GM23248 (cell line): ENCODE measurements around the gene TRPM2. TPM values are rescaled to one million over a fixed set of nuclear protein-coding genes. Genes with fewer than 3 reads are reported as not detected.

Experiments used
- DNase-seq: peaks from one replicate; pipeline ENCODE4 v3.0.0-alpha.2; 2015
- H2AFZ ChIP-seq: fragments of 200-600 bp; sonication (generic); 2 replicates; pipeline ENCODE4 v1.6.1; 2016; ENCODE audit warnings: antibody characterized with exemption
- H3F3A ChIP-seq: fragments of 200-600 bp; sonication (generic); 2 replicates; pipeline ENCODE4 v1.6.1; 2016; ENCODE audit warnings: mild to moderate bottlenecking, antibody characterized with exemption, mixed run types; ENCODE audit not compliant: insufficient read depth
- H3K27ac ChIP-seq: fragments of 200-600 bp; sonication (generic); 2 replicates; pipeline ENCODE4 v1.5.1; 2016; ENCODE audit warnings: mild to moderate bottlenecking
- H3K27me3 ChIP-seq: fragments of 200-600 bp; sonication (generic); replicated peaks from 2 replicates; pipeline ENCODE4 v1.6.1; 2016; ENCODE audit warnings: mild to moderate bottlenecking; ENCODE audit not compliant: insufficient read depth
- H3K36me3 ChIP-seq: fragments of 200-600 bp; sonication (generic); 2 replicates; pipeline ENCODE4 v1.6.1; 2016; ENCODE audit warnings: low read depth, mild to moderate bottlenecking
- H3K4me1 ChIP-seq: fragments of 200-600 bp; sonication (generic); 2 replicates; pipeline ENCODE4 v1.6.1; 2016; ENCODE audit warnings: mild to moderate bottlenecking; ENCODE audit not compliant: insufficient read depth
- H3K4me2 ChIP-seq: fragments of 200-600 bp; sonication (generic); one replicate; pipeline ENCODE4 v1.6.1; 2016; ENCODE audit warnings: mild to moderate bottlenecking; ENCODE audit not compliant: unreplicated experiment
- H3K4me3 ChIP-seq: fragments of 200-600 bp; sonication (generic); 2 replicates; pipeline ENCODE4 v1.5.1; 2016; ENCODE audit warnings: mild to moderate bottlenecking
- H3K79me2 ChIP-seq: fragments of 200-600 bp; sonication (generic); 2 replicates; pipeline ENCODE4 v1.6.1; 2016; ENCODE audit warnings: mild to moderate bottlenecking; ENCODE audit not compliant: insufficient read depth
- H3K9ac ChIP-seq: fragments of 200-600 bp; sonication (generic); 2 replicates; pipeline ENCODE4 v1.6.1; 2016; ENCODE audit warnings: mild to moderate bottlenecking
- H3K9me2 ChIP-seq: fragments of 200-600 bp; sonication (generic); 2 replicates; pipeline ENCODE4 v1.6.1; 2016; ENCODE audit warnings: mixed run types, mild to moderate bottlenecking, moderate library complexity; ENCODE audit not compliant: insufficient read depth
- H3K9me3 ChIP-seq: fragments of 200-600 bp; sonication (generic); one replicate; pipeline ENCODE4 v1.6.1; 2017; ENCODE audit warnings: low read depth
- H4K20me1 ChIP-seq: fragments of 200-600 bp; sonication (generic); 2 replicates; pipeline ENCODE4 v1.6.0; 2016; ENCODE audit not compliant: insufficient read depth
- EZH2 ChIP-seq: fragments of 200-600 bp; sonication (generic); IDR thresholded peaks from 2 replicates; pipeline ENCODE4 v1.6.1; 2018; ENCODE audit warnings: antibody characterized with exemption, mild to moderate bottlenecking; ENCODE audit not compliant: insufficient read depth, poor library complexity, severe bottlenecking
- EZH2phosphoT487 ChIP-seq: fragments of 200-600 bp; sonication (generic); IDR thresholded peaks from 2 replicates; pipeline ENCODE4 v1.6.1; 2018; ENCODE audit warnings: antibody characterized with exemption, moderate library complexity, mild to moderate bottlenecking, low read depth; ENCODE audit not compliant: insufficient read depth
- WGBS, 2 experiments: methylation state at CpG; one replicate each; pipeline ENCODE4 v1.1.6; 2015 to 2017; ENCODE audit warnings: low lambda C conversion rate in 2 of 2, low coverage in 1 of 2; ENCODE audit errors: missing lambda C conversion rate in 2 of 2; 5-methylcytosine and 5-hydroxymethylcytosine counted together
- in situ Hi-C: fragments of 300-500 bp; cut with MboI; formaldehyde crosslinking; loops from 2 replicates; pipeline ENCODE4 v1.15.0; 2020
- polyA plus RNA-seq: library from polyadenylated mRNA; unstranded; fragments of >200 nt; fragmentation: Nextera tagmentation; extraction: Ambion mirVana; gene quantifications from 2 replicates; pipeline ENCODE4 v1.2.1, GENCODE V29; 2016
- total RNA-seq: library from RNA; depleted of rRNA; stranded (reverse); fragments of >200 nt; shearing (Covaris generic); gene quantifications from 2 replicates; pipeline ENCODE4 v1.2.3, GENCODE V29; 2014

The TRPM2 gene
- total and polyA plus RNA-seq, 2 experiments from 2014 or later, result 0.22 TPM; not detected in 1

DNA sequence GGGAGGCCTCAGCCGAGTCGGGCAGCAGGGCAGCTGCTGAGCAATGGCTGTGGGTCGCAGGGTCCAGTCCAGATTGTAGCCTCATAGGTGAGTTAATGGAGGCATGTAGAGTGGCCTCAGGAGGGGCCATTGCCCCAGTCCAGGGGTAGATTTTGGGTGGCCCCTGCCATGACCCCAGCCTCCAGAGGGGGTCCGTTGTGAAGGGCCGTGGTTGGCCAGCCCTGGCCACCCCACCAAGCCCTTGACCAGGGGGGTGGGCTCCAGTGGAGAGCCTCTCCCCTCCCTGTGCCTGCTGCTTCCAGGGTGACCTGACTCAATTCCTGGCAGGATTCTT, 26.1 kb downstream of the TRPM2 start:
- no peaks in the 10 kb centered on the region for H3K9me2 ChIP-seq
- H3K79me2 ChIP-seq, result no peaks in the 10 kb centered on the region
- H3K27me3 ChIP-seq, result no peaks in the 10 kb centered on the region; the same call in 1 of the 2 replicates
- H3F3A ChIP-seq, result no peaks in the 10 kb centered on the region
- no peak overlapping the region for H3K4me3 ChIP-seq
- H3K9ac ChIP-seq, result no peak overlapping the region
- no peaks in the 10 kb centered on the region for H3K36me3 ChIP-seq
- H3K4me2 ChIP-seq, result no peak overlapping the region
- DNase-seq, result no peak
- no peak overlapping the region for H2AFZ ChIP-seq
- WGBS, 2 experiments, result 38 to 43% methylated on average over 5 of the region's 5 CpGs
- no peaks in the 10 kb centered on the region for H4K20me1 ChIP-seq
- H3K4me1 ChIP-seq, result no peaks in the 10 kb centered on the region
- in situ Hi-C loops, result no loop called here
- no peaks in the 10 kb centered on the region for H3K9me3 ChIP-seq
- H3K27ac ChIP-seq, result no peak overlapping the region
- TF ChIP-seq EZH2 (no peak), EZH2phosphoT487 (no peak)

GRCh38 chr21:44379991-44380865, 26.8 kb downstream of the TRPM2 start:
- Histone ChIP-seq H4K20me1 (no peaks in the 10 kb centered on the region), H3F3A (no peaks in the 10 kb centered on the region), H3K9ac (no peak overlapping the region), H3K4me2 (no peak overlapping the region), H3K4me1 (no peaks in the 10 kb centered on the region), H3K79me2 (no peaks in the 10 kb centered on the region), H3K27me3 (no peaks in the 10 kb centered on the region; the same call in 1 of the 2 replicates), H3K27ac (no peak overlapping the region), H3K9me3 (no peaks in the 10 kb centered on the region), H3K4me3 (no peak overlapping the region), H3K36me3 (no peaks in the 10 kb centered on the region), H3K9me2 (no peaks in the 10 kb centered on the region), H2AFZ (no peak overlapping the region)
- in situ Hi-C loops, result no loop called here
- WGBS, 2 experiments, result 30 to 36% methylated on average over 31 of the region's 31 CpGs
- DNase-seq, result no peak
- no peak for TF ChIP-seq EZH2
- no peak for TF ChIP-seq EZH2phosphoT487

DNA sequence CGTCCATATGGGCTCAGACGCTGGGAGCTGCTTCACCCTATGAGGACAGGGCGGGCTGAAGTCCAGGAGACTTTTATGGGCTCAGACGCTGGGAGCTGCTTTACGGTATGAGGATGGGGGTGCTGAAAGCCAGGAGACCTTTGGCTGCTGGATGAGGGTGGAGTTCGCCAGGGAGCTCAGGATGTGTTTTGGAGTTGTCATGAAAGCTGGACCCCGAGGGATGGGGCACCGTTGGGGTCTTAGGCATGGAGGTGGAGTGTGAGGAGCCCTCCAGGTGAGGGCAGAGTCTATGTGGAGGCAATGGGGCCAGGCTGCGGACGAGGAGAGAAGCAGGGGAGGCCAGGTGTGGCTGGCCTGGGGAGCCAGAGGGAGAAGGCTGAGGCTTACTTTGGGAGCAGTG, 27.5 kb downstream of the TRPM2 start:
- H3K4me3 ChIP-seq, result no peak overlapping the region
- H3K4me1 ChIP-seq, result no peaks in the 10 kb centered on the region
- no peaks in the 10 kb centered on the region; the same call in 1 of the 2 replicates for H3K27me3 ChIP-seq
- no peaks in the 10 kb centered on the region for H4K20me1 ChIP-seq
- in situ Hi-C loops, result no loop called here
- H3K79me2 ChIP-seq, result no peaks in the 10 kb centered on the region
- H3K36me3 ChIP-seq, result no peaks in the 10 kb centered on the region
- 43 to 49% methylated on average over 10 of the region's 10 CpGs for WGBS, 2 experiments
- no peak overlapping the region for H3K27ac ChIP-seq
- no peak overlapping the region for H2AFZ ChIP-seq
- TF ChIP-seq EZH2 (no peak), EZH2phosphoT487 (no peak)
- H3K9ac ChIP-seq, result no peak overlapping the region
- H3K4me2 ChIP-seq, result no peak overlapping the region
- H3F3A ChIP-seq, result no peaks in the 10 kb centered on the region
- no peaks in the 10 kb centered on the region for H3K9me3 ChIP-seq
- no peak for DNase-seq
- H3K9me2 ChIP-seq, result no peaks in the 10 kb centered on the region

GRCh38 chr21:44381874-44382273, 28.5 kb downstream of the TRPM2 start:
- no peak overlapping the region for H3K9ac ChIP-seq
- H3K27ac ChIP-seq, result no peak overlapping the region
- TF ChIP-seq EZH2phosphoT487 (no peak), EZH2 (no peak)
- H3K9me2 ChIP-seq, result no peaks in the 10 kb centered on the region
- no peaks in the 10 kb centered on the region for H3K4me1 ChIP-seq
- H2AFZ ChIP-seq, result no peak overlapping the region
- in situ Hi-C loops, result no loop called here
- no peaks in the 10 kb centered on the region for H3K9me3 ChIP-seq
- H3K4me2 ChIP-seq, result no peak overlapping the region
- no peaks in the 10 kb centered on the region for H3K79me2 ChIP-seq
- DNase-seq, result no peak
- no peaks in the 10 kb centered on the region; the same call in 1 of the 2 replicates for H3K27me3 ChIP-seq
- H3K36me3 ChIP-seq, result no peaks in the 10 kb centered on the region
- no peaks in the 10 kb centered on the region for H3F3A ChIP-seq
- H4K20me1 ChIP-seq, result no peaks in the 10 kb centered on the region
- no peak overlapping the region for H3K4me3 ChIP-seq
